Measurements from ENCODE around the gene SSC4D. TPM values are rescaled to one million over a fixed set of nuclear protein-coding genes. Genes with fewer than 3 reads are reported as not detected.
A peak's percentile ranks its signal among the peaks of the same experiment; 100 is the strongest.

SSC4D gene
- total and polyA plus RNA-seq, 2 of the 8 experiments (the other 6 are each of a cell fraction or from before 2014, with no cell fraction given): 11.8 to 27.5 TPM

DNA sequence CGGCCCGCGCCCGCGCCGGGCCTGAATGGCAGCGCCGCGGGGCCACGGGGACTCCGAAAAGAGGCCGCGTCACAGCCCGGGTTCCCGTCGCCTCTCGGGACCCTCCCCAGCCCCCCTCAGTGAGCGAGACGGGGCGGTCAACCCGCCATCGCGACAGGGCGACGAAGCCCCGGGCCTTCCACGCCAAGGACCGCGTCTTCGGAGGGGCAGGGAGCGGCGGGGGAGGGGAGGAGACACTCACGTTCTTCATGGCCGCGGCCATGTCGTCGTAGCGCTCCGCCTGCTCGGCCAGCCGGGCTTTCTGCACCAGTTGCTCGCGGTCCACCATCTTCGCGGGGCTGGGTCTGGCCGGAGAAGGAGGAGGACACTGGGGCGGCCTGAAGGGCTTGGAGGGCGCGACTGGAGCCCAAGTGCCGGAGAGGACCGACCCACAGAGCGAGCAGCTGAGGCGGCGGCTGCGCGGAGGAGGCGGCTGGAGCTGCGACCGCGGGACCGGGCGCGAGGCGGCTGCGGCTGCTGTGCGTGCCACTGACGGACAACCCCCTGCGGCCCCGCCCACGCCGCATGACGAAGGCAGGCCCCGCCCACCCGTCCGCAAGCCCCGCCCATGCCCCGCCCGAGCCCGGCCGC, 50.9 kb downstream of the SSC4D start, which contains the start of gene YWHAG (continued):
- TF ChIP-seq ZNF274 (IDR thresholded peaks at IDR 0.05; ENCODE audit: borderline replicate concordance, extremely low read depth, low read length) (no peak), EP300 (IDR thresholded peaks at IDR 0.05; ENCODE audit: borderline replicate concordance in 1 of 2, low read depth in 2 of 2, low read length in 2 of 2) (0 out of 3 replicates have a peak, but pooled peaks of 1 of the 2 experiments have one; percentile 27), SP2 (IDR thresholded peaks at IDR 0.05; ENCODE audit: low read length) (no peak), NANOG (IDR thresholded peaks at IDR 0.05; ENCODE audit: insufficient read depth, low read depth, low read length, poor library complexity, severe bottlenecking) (no peak), BACH1 (IDR thresholded peaks at IDR 0.05; ENCODE audit: low read length) (no peak), EGR1 (IDR thresholded peaks at IDR 0.05; ENCODE audit: borderline replicate concordance, low read depth, low read length) (peak; percentile 81; the same call in 1 of the 2 replicates), EZH2 (IDR thresholded peaks at IDR 0.05; ENCODE audit: low read depth, low read length, severe bottlenecking) (no peak), CBX8 (IDR thresholded peaks at IDR 0.05; ENCODE audit: borderline replicate concordance, low read depth, low read length) (no peak), CHD2 (IDR thresholded peaks at IDR 0.05; ENCODE audit: low read length) (no peak; the same call in 1 of the 2 replicates), GTF2F1 (IDR thresholded peaks at IDR 0.05; ENCODE audit: borderline replicate concordance, low read depth, low read length) (no peak; the same call in 1 of the 2 replicates), RAD21 (IDR thresholded peaks at IDR 0.05 in 1 of 2, conservative IDR thresholded peaks at IDR 0.05 in 1 of 2; ENCODE audit: low read depth in 2 of 2, low read length in 2 of 2) (no peak; a peak in 1 of 4 replicates), PHF8 (conservative IDR thresholded peaks at IDR 0.05; ENCODE audit: low read depth, low read length) (peak; percentile 98), RXRA (IDR thresholded peaks at IDR 0.05; ENCODE audit: insufficient read depth, low read depth, low read length) (no peak)
- TF ChIP-seq, protein P1, sequence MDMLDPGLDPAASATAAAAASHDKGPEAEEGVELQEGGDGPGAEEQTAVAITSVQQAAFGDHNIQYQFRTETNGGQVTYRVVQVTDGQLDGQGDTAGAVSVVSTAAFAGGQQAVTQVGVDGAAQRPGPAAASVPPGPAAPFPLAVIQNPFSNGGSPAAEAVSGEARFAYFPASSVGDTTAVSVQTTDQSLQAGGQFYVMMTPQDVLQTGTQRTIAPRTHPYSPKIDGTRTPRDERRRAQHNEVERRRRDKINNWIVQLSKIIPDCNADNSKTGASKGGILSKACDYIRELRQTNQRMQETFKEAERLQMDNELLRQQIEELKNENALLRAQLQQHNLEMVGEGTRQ (IDR thresholded peaks at IDR 0.05; ENCODE audit: low read length): no peak
